Measurements from ENCODE around the gene TCF23. TPM values are rescaled to one million over a fixed set of nuclear protein-coding genes. Genes with fewer than 3 reads are reported as not detected.

TCF23 gene
- total and polyA plus RNA-seq, 4 donors: 0.01 to 0.18 (median 0.04) TPM; not detected in 1

- no peak overlapping the region for H3K27ac ChIP-seq (ENCODE audit: low read depth in 1 of 2, low read length in 1 of 2)
- no peak overlapping the region for H3K4me3 ChIP-seq
- no peak overlapping the region for H3K9ac ChIP-seq (ENCODE audit: insufficient read depth in 1 of 2, low read length in 2 of 2)
- no peaks in the 10 kb centered on the region for H3K9me3 ChIP-seq (ENCODE audit: control insufficient read depth in 4 of 4, insufficient read depth in 3 of 4, low read length in 3 of 4)
- DNase-seq (no peak), ATAC-seq (ENCODE audit: insufficient read depth, low FRiP score) (no peak)
- H3K36me3 ChIP-seq (ENCODE audit: control insufficient read depth in 4 of 4, insufficient read depth in 4 of 4, low read length in 4 of 4): peaks cover 0 to 29% (median 21%) of the 10 kb centered on the region in 4 donors
- no peaks in the 10 kb centered on the region for H3K27me3 ChIP-seq (ENCODE audit: control insufficient read depth in 3 of 3, insufficient read depth in 3 of 3, low read length in 2 of 3)
- peaks cover 0 to 12% (median 10%) of the 10 kb centered on the region in 5 donors for H3K4me1 ChIP-seq (ENCODE audit: control insufficient read depth in 5 of 5, insufficient read depth in 5 of 5, low read length in 5 of 5)
- no peak for TF ChIP-seq CTCF (IDR thresholded peaks at IDR 0.05; ENCODE audit: control extremely low read depth, extremely low read depth)
- 79 to 82% methylated on average over 11 of the region's 11 CpGs for WGBS, 2 donors
These were observed 19.9 kb upstream of the TCF23 start for GRCh38 chr2:27128668-27129571.

GRCh38 chr2:27130396-27130795, 18.4 kb upstream of the TCF23 start:
- H3K4me3 ChIP-seq: no peak overlapping the region
- WGBS, 2 donors: 93 to 97% methylated on average over 10 of the region's 10 CpGs
- H3K9ac ChIP-seq (ENCODE audit: insufficient read depth in 1 of 2, low read length in 2 of 2): no peak overlapping the region
- no peak for TF ChIP-seq CTCF (IDR thresholded peaks at IDR 0.05; ENCODE audit: control extremely low read depth, extremely low read depth)
- H3K36me3 ChIP-seq (ENCODE audit: control insufficient read depth in 4 of 4, insufficient read depth in 4 of 4, low read length in 4 of 4): peaks cover 0 to 29% (median 21%) of the 10 kb centered on the region in 4 donors
- H3K9me3 ChIP-seq (ENCODE audit: control insufficient read depth in 4 of 4, insufficient read depth in 3 of 4, low read length in 3 of 4): no peaks in the 10 kb centered on the region
- no peak overlapping the region for H3K27ac ChIP-seq (ENCODE audit: low read depth in 1 of 2, low read length in 1 of 2)
- DNase-seq (no peak), ATAC-seq (ENCODE audit: insufficient read depth, low FRiP score) (no peak)
- H3K27me3 ChIP-seq (ENCODE audit: control insufficient read depth in 3 of 3, insufficient read depth in 3 of 3, low read length in 2 of 3): no peaks in the 10 kb centered on the region
- peaks cover 0 to 12% (median 8%) of the 10 kb centered on the region in 5 donors for H3K4me1 ChIP-seq (ENCODE audit: control insufficient read depth in 5 of 5, insufficient read depth in 5 of 5, low read length in 5 of 5)

GRCh38 chr2:27131429-27131828, 17.4 kb upstream of the TCF23 start:
- WGBS, 2 donors: 93 to 95% methylated on average over 11 of the region's 11 CpGs
- peaks cover 0 to 29% (median 21%) of the 10 kb centered on the region in 4 donors for H3K36me3 ChIP-seq (ENCODE audit: control insufficient read depth in 4 of 4, insufficient read depth in 4 of 4, low read length in 4 of 4)
- no peak overlapping the region for H3K4me3 ChIP-seq
- no peak overlapping the region for H3K9ac ChIP-seq (ENCODE audit: insufficient read depth in 1 of 2, low read length in 2 of 2)
- peaks cover 0 to 12% (median 8%) of the 10 kb centered on the region in 5 donors for H3K4me1 ChIP-seq (ENCODE audit: control insufficient read depth in 5 of 5, insufficient read depth in 5 of 5, low read length in 5 of 5)
- no peak overlapping the region for H3K27ac ChIP-seq (ENCODE audit: low read depth in 1 of 2, low read length in 1 of 2)
- no peaks in the 10 kb centered on the region for H3K27me3 ChIP-seq (ENCODE audit: control insufficient read depth in 3 of 3, insufficient read depth in 3 of 3, low read length in 2 of 3)
- DNase-seq: no peak
- TF ChIP-seq CTCF (IDR thresholded peaks at IDR 0.05; ENCODE audit: control extremely low read depth, extremely low read depth): no peak
- no peak for ATAC-seq (ENCODE audit: insufficient read depth, low FRiP score)
- no peaks in the 10 kb centered on the region for H3K9me3 ChIP-seq (ENCODE audit: control insufficient read depth in 4 of 4, insufficient read depth in 3 of 4, low read length in 3 of 4)
